ENCODE data around the gene ARID3A. TPM values are rescaled to one million over a fixed set of nuclear protein-coding genes. Genes with fewer than 3 reads are reported as not detected.

Gene ARID3A
- total and polyA plus RNA-seq, 2 of the 4 experiments (the other 2 are of a cell fraction): 16.0 to 23.1 TPM

DNA sequence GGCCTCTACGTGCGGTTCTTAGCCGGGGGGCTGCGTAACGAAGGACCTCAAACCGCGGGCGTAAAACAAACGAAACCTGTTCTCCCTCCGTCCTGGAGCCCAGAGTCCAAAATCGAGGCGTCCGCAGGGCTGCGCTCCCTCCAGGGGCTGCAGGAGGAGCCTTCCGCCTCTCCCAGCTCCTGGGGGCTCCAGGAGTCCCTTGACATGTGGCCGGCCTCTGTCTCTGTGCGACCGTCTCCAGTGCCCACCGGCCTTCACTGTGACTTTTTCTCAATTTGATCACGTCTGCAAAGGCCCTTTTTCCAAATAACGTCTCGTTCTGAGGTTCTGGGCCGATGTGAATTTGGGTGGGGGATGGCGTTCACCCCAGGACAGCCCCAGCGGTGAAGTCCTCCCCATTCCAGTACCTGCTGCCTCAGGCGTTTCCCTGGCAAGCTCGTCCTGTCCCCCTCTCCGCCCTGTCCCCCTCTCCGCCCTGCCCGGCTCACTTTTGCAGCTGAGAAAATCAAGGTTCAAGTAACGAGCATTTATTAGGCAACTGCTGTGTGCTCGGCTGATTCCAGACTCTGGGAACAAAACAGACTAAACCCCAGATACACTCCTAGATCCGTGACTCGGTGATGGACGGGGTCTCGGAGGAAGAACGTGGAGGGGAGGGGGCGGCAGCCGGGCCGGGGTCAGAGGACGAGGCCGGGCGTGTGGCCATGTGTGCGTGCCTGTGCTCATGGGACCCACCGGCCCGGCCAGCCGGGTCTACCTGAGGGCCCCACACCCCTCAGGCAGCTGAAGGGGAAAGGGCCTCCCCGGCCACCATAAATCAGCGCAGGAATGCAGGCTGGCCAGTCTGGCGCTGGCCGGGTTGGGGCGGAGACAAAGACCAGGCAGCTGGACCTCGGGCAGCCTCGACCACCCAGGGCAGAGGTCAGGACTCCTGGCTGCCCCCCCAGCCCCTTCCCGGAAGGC lies 30.2 kb downstream of the ARID3A start:
- Histone ChIP-seq H3K27ac (ENCODE audit: insufficient read depth, low read length) (peak overlapping the region; percentile 33), H4K5ac (ENCODE audit: low read depth, low read length) (peak overlapping the region; percentile 52; the same call in 1 of the 2 replicates), H3K18ac (ENCODE audit: low read depth, low read length) (no peak overlapping the region), H3K4me1 (ENCODE audit: control insufficient read depth, insufficient read depth, low read length) (peaks cover 37% of the 10 kb centered on the region), H3K9me3 (ENCODE audit: control insufficient read depth, insufficient read depth, low read length) (no peaks in the 10 kb centered on the region), H3K4me2 (ENCODE audit: low read depth, low read length) (no peak overlapping the region), H2AFZ (replicated peaks; ENCODE audit: low read length, poor library complexity) (peak overlapping the region; percentile 75), H2BK15ac (ENCODE audit: low read depth, low read length) (no peak overlapping the region; the same call in 2 of the 3 replicates), H2BK120ac (ENCODE audit: low read depth, low read length) (peak overlapping the region; percentile 86), H3K27me3 (ENCODE audit: control insufficient read depth, insufficient read depth, low read length) (no peaks in the 10 kb centered on the region), H4K91ac (ENCODE audit: insufficient read depth, low read depth, low read length) (peak overlapping the region; percentile 96), H4K20me1 (ENCODE audit: insufficient read depth, low read length) (peaks cover 47% of the 10 kb centered on the region), H3K36me3 (ENCODE audit: control insufficient read depth, insufficient read depth, low read length) (peaks cover 24% of the 10 kb centered on the region; the same call in 1 of the 2 replicates), H3K79me1 (ENCODE audit: low read depth in 1 of 2, low read length in 2 of 2) (peaks cover 46 to 88% of the 10 kb centered on the region in 2 experiments), H2BK20ac (ENCODE audit: low read depth, low read length) (peak overlapping the region; percentile 75), H3K9ac (ENCODE audit: low read depth, low read length) (no peak overlapping the region), H2BK5ac (ENCODE audit: low read depth, low read length, poor library complexity, severe bottlenecking) (peak overlapping the region; percentile 86), H3K14ac (replicated peaks; ENCODE audit: low read depth, low read length) (no peak overlapping the region; the same call in 1 of the 2 replicates), H3K4ac (ENCODE audit: low read depth, low read length) (peak overlapping the region; percentile 90), H4K8ac (ENCODE audit: low read depth in 2 of 2, low read length in 2 of 2) (peak overlapping the region; percentile 38 to 87; a peak in 3 of 4 replicates), H3K9me1 (ENCODE audit: insufficient read depth, low read length) (peaks cover 6% of the 10 kb centered on the region), H3K4me3 (ENCODE audit: insufficient read depth, low read depth, low read length) (no peak overlapping the region), H2AK5ac (ENCODE audit: low read depth, low read length) (peak overlapping the region; percentile 86), H3K56ac (ENCODE audit: extremely low read depth, insufficient read depth, low read length) (no peak overlapping the region), H2AK9ac (replicated peaks; ENCODE audit: low read depth, low read length, poor library complexity) (peak overlapping the region; percentile 97), H3K23ac (ENCODE audit: low read depth, low read length) (peak overlapping the region; percentile 91)
- TF ChIP-seq SMC3 (IDR thresholded peaks at IDR 0.05; ENCODE audit: low read depth, low read length): no peak
- TF ChIP-seq FOS (IDR thresholded peaks at IDR 0.05; ENCODE audit: low read depth, low read length): no peak
- TF ChIP-seq MAZ (IDR thresholded peaks at IDR 0.05; ENCODE audit: borderline replicate concordance, low read depth, low read length): no peak
- no peak for TF ChIP-seq CEBPB (IDR thresholded peaks at IDR 0.05; ENCODE audit: low read depth, low read length)
- TF ChIP-seq, protein P1, sequence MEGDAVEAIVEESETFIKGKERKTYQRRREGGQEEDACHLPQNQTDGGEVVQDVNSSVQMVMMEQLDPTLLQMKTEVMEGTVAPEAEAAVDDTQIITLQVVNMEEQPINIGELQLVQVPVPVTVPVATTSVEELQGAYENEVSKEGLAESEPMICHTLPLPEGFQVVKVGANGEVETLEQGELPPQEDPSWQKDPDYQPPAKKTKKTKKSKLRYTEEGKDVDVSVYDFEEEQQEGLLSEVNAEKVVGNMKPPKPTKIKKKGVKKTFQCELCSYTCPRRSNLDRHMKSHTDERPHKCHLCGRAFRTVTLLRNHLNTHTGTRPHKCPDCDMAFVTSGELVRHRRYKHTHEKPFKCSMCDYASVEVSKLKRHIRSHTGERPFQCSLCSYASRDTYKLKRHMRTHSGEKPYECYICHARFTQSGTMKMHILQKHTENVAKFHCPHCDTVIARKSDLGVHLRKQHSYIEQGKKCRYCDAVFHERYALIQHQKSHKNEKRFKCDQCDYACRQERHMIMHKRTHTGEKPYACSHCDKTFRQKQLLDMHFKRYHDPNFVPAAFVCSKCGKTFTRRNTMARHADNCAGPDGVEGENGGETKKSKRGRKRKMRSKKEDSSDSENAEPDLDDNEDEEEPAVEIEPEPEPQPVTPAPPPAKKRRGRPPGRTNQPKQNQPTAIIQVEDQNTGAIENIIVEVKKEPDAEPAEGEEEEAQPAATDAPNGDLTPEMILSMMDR (conservative IDR thresholded peaks at IDR 0.05; ENCODE audit: low read depth, low read length): no peak
- no peak for TF ChIP-seq MXI1 (IDR thresholded peaks at IDR 0.05; ENCODE audit: borderline replicate concordance, low read depth, low read length)
- no peak for TF ChIP-seq RFX5 (IDR thresholded peaks at IDR 0.05; ENCODE audit: low read depth, low read length)
- intact Hi-C loops (cut with micrococcal nuclease) (no loop called here), in situ Hi-C loops (cut with MboI; ENCODE audit: low sequenced_read_pairs) (no loop called here), dilution Hi-C loops (cut with HindIII; ENCODE audit: low sequenced_read_pairs, unreplicated experiment) (no loop called here)
- no peak for ATAC-seq (ENCODE audit: low read depth)
- no TSS peak for BruUV-seq (replicated peaks)
- no peak for DNase-seq
- CTCF ChIA-PET: no interaction called here
- POLR2A ChIA-PET (ENCODE audit: unreplicated experiment): interaction anchor here (0.6 to 1.0 kb wide), 2 partner anchors 23 to 221 kb away, joined by 3 to 5 read pairs; no protein-coding TSS in a partner anchor
- WGBS, 2 experiments (ENCODE audit: extremely low coverage in 2 of 2, insufficient read length in 1 of 2): 76% methylated on average over 23 of the region's 55 CpGs; no CpG with 5 or more reads in 1 of the 2 experiments

All from IMR-90 (cell line).